Endometrium (tissue), 2 donors: ENCODE results near the gene ATOH8.

ENCODE experiments used
- FAIRE-seq: peaks from 2 replicates; lab custom pipeline; 2012; peaks lifted over from hg19 to GRCh38; lab: Jason Lieb, UNC
- donor health status: control.
- donor health status: control.

The ATOH8 gene

DNA sequence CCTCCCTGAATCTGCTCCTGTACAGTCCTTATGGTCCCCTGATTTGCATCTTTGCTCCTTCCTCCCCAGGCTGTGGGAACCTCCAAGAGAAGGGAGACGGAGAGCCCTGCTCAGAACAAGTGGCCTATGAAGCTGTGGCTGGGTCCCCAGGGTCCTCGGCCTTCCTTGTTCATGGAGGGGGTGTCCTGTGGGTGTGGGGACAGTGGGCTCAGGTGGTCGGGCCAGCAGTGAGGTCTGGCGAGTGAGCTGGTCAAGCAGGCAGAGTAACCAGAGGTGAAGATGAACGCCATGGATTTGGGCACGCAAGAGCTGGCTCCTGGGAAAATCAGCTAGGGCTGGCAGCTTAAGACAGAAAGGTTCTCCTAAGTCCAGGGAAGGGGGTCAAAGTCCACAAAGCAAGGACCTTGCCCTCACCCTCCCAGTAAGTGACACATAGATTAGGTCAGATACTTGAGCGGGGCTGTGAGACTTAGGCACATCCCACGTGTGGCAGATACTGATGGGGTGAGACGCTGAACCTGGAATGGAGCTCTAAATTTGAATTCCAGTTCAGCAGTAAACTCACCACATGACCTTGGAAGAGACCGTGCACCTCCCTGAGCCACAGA is 34.8 kb upstream of the ATOH8 start:
- no peak for FAIRE-seq

DNA sequence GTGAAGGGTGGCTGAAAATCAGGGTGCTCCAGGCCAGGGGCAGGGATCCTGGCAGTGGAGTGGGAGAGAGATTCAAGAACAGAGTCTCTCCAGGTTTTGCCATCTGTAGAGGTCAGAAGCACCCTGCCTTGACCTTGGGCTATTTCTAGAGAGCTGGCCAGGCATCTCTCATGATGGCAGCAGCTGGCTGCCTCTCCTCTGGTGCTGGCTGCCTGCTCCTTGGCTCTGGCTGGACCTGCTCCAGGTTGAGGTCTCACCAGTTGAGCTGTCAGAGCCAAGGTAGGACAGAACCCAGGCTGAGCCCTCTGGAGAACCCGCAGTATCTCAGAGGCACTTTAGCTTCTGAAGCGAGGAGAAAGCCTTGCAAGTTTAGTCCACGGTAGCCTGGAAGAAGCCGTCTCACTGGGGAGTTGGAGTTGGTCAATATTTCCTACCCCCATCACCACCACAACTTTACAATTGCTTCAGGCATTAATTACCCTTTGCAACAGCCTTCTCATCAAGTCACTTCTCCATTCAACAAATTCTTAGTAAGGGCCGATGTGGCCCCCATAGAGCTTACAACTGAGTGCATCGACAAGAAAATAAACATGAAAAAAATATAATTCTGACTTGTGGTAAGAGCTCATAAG is 34.1 kb upstream of the ATOH8 start:
- FAIRE-seq = no peak

DNA sequence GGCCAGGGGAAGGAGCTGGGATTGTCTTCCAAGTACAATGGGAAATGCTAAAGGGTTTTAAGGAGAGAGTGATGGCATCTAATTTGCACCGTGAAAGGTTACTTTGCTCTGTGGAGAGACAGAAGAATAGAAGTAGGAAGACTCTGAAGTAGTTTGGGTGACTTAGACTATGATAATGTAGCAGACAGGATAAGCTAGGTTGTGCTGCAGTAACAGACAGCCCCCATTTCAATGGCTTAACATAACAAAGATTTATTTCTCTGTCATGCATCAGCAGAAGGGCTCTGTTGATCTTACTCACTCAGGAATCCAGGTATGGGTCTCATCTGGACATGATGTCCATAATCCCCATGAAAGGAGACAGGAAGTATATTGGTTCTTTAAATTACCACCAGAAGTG is 33.3 kb upstream of the ATOH8 start:
- FAIRE-seq = no peak

DNA sequence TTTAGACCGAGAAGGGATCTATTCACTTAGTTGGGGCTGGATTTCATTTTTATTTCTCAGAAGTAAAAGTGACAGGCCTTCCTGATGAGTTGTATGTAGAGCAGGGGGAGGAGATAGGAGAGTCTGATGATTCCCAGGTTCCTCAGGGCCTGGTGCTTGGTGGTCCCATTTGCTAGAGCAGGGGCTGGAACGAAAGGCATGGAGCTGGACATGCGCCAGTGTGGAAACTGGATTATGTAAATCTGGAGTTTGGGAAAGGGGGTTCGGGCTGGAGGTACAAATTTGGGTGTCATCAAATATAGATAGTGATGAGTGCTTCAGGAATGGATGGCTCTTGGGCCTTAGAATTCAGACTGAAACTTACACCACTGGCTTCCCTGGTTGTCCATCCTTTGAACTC is 32.1 kb upstream of the ATOH8 start:
- no peak for FAIRE-seq

DNA sequence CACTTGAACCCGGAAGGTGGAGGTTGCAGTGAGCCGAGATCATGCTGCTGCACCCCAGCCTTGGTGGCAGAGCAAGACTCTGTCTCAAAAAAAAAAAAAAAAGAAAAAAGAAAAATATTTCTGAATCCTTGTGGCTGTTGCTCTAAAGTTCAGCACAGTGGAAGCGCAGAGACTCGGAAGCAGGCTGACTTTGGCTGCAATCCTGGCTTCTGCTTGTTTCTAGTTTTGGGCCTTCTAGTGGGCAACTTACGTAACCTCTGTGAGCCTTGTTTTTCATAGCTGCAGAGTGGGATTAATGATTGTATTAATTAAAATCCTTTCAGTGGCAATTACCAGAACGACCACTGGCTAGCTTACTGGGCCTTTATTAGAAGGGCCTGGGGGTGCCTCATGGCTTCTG is 31.3 kb upstream of the ATOH8 start:
- FAIRE-seq = no peak

DNA sequence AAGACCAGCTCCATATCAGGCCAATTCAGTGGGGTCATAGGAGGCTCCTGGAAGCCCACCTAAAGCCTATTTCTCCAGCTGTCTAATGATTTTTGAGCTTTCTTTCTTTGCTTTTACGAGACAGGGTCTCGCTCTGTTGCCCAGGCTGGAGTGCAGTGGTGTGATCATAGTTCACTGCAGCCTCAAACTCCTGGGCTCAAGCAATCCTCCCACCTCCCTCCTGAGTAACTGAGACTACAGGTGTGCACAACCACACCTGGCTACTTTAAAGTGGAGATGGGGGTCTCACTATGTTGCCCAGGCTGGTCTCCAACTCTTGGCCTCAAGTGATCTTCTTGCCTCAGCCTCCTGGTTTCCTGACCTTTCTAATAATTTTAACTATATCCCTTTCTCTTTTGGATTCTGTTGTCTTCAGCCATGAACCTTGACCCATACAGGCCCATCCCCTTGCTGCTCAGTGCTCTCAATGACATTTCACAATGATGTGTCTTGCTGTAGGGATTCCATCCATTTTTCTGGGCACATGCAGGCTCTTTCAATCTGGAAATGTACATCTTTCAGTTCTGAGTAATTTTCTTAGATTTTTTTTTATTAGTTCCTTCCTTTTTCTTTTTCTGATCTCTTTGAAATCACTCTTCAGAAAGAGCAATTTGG is 30.0 kb upstream of the ATOH8 start:
- FAIRE-seq = no peak

DNA sequence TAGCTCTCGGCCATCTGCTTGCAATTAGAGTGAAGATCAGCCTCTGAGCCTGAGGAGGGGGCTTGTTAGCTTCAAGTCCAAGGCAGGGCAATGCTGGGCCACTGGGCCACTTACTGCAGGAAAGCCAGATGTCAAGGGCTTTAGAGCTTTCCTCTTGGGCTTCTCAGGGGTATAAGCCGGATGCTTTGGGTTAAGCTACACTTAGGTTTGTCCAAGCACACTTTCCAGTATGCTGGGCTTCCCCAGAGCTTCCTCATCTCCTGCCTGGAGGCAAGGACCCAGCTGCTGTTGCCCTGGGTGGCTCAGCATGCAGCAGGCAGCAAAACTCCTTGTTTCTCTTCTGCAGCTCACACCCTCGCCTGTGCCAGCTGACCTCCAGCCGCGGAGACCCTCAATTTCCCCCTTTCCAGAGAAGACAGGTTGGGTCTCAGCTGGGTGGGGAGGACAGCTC is 29.0 kb upstream of the ATOH8 start:
- no peak for FAIRE-seq

DNA sequence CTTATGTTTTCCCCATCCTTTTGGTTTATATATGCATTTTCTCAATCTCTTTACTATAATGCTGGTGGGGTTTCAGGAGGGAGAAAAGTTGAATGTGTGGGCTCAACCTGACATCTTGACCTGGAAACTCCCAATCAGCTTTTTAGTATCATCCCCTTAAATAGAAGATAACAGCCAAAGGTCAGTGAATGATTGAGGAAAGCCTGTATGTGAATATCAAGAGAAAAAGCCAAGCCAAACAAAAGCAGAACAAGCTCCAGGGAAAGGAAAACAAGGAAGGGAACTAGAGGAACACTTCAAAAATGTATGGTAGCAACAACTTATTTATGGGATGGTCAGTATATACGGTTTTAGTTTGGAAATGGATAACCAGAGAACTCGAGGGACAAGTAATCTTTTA is 28.3 kb upstream of the ATOH8 start:
- no peak for FAIRE-seq

DNA sequence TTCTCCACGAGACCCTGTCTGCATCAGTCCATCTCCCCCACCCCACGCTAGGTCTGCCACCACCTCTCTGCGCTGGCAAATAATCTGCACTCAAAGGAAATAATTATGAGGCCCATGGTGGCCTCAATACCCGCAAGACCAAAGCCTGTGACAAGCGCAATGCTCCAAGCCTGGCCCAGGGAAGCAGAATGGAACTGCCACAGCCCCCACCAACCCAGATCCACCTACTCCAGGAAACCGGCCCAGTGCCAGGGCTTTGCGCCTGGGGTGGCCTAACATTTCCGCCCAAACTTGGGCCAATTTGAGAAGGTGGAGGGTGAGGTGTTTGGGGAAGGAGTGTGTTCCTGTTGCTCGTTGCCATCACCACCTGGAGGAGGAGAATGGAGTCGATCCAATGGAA is 26.0 kb upstream of the ATOH8 start:
- no peak for FAIRE-seq

DNA sequence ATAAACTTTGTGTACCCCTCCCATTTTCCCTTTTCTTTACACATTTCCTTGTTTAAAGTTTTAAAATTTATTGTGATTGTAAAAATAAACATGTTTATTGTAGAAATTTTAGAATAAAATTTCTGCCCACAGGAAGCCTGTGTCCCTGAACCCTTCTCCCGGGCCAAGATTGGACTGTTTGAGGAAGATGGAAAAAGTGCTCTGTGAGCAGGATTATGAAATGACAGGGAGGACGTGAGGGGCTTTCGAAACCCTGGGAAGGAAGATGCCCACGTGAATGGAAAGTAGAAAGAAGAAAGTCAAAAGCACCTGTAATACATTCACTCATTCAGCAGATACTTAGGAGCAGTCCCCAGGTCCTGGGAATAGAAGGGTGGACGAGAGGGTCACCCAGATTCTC is 25.4 kb upstream of the ATOH8 start:
- FAIRE-seq = no peak

DNA sequence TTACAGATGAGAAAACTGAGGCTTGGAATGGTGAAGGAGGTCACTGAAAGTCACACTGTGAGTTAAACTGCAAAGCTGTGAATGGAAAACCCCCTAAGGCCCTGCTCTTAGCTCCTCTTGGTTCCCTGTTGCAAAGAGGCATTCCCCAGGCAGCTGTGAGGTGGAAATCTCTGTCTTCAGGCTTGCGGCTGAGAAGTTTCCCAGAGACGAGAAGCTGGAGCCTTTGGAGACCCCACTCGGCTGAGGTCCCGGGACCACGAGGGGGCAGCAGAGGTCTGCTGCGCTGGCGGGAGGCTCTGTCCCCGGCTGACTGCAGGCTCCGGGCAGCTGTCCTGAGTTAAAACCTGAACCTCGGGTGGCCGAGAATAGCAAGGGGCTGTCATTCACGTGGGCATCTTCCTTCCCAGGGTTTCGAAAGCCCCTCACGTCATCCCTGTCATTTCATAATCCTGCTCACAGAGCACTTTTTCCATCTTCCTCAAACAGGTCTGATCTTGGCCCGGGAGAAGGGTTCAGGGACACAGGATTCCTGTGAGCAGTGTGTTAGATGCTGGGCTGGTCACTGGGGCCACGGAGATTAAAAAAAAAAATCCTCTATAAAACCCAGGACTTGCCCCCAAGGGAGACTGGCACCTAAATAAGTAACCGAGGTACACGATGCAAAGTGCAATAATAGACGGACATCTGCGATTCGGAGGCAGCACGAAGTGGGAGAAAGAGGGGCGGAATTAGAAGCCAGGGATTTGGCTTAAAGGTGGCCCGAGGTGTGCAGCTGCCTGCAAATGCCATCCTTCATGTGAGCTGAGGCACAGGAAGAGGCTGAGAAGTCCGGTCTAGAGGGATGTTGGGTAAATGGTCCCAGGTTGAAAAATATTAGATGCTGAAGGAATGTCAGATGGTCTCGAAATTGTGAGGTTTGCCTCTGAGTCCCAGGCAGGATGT is 24.6 kb upstream of the ATOH8 start:
- no peak for FAIRE-seq

DNA sequence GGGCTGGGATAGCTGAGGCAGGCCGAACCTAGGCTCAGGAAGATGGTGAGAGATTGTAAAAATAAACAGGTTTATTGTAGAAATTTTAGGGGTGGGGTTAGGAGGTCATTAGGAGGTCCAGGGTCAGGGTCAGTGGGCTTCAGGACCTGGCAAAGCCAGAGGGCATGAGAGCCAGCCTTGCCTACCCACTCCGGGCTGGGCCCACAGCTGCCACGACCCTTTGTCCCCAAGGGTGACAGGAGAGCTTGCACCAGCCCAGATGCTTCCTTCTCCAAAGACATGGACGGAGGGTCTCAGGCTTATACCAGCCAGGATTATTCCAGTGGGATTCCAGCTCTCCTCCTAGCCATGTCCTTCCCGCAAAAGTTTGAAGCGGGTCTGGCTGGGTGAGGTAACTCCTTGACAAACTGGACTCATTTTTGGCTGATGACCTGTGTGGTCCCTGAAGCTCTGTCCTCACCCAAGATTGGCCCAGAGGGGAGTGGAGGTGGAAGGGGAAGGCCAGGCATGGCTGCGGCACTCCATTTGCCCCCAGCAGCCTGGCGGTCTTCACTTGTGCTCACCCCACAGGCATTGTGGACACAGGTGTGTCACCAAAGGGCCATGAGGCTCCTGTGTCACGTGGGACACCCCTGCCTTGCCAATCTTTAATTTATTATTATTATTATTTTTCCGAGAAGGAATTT is 23.8 kb upstream of the ATOH8 start:
- no peak for FAIRE-seq

DNA sequence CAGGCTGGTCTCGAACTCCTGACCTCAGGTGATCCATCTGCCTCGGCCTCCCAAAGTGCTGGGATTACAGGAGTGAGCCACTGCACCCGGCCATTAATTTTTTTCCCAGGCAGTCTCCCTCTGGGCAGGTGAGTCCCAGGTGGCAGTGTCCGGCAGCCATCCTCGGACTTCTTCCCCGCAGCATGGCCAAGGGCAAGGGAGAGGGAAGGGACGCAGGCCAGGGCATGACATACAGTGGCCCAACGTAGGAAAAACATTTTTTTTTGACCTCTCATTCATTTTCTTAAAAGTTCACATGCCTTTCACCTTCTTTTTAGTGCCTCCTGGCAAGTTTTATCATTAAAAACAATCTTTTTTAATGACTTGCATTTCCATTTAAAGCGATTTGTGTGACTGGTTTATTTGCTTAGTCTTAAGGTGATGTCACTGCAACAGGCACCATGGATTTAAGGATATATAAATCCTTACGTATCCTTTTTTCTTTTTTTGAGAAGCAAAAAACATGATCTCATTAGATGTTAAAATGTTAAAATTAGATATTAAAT is 23.0 kb upstream of the ATOH8 start:
- no peak for FAIRE-seq

DNA sequence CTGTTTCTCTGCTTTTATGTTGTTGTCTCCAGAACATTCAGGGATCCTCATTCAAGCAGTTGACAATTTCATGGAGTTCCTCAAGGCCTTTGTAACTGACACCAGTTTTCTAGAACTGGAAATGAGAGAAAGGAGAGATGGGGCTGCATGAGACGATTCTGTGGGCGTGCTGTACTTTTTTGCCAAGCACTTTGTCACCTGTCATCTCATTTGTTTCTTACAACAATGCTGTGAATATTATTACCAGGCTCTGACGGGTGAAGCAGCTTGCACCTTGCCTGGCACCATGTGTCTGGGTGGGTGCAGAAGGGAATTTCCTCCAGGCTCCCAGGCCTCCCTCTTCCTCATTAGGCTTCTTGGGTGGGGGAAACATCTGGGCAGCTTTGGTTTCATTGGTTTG is 22.2 kb upstream of the ATOH8 start:
- FAIRE-seq = no peak

DNA sequence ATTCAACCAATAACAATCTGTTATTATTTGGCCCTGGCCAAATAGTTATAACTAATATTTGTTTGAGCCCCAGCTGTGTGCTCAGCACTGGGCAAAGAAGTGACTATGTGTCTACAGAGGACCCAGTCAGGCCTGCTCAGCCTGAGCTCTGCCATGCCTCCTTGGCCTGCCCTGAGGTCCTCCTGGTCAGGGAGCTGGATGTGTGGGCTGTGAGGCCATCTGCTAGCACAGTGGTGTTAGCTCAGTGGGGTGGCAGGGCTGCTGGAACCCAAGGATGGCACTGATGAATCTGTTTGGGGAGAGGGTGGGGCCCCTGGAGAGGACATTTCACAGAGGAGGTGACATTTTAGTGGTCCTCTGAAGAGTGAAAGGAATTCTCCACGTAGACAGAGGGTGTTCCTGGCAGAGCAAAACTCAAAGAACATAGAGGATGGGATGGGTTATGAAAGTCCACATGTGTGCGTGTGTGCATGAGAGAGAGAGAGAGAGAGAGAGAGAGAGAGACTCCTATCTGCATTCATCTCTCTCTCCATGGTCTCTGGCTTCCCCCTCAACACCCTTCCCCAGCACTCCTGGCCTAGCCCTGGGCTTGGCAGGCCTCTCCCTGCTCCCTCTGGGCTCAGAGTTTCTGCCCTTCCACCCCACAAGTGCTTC is 21.2 kb upstream of the ATOH8 start:
- FAIRE-seq = no peak

DNA sequence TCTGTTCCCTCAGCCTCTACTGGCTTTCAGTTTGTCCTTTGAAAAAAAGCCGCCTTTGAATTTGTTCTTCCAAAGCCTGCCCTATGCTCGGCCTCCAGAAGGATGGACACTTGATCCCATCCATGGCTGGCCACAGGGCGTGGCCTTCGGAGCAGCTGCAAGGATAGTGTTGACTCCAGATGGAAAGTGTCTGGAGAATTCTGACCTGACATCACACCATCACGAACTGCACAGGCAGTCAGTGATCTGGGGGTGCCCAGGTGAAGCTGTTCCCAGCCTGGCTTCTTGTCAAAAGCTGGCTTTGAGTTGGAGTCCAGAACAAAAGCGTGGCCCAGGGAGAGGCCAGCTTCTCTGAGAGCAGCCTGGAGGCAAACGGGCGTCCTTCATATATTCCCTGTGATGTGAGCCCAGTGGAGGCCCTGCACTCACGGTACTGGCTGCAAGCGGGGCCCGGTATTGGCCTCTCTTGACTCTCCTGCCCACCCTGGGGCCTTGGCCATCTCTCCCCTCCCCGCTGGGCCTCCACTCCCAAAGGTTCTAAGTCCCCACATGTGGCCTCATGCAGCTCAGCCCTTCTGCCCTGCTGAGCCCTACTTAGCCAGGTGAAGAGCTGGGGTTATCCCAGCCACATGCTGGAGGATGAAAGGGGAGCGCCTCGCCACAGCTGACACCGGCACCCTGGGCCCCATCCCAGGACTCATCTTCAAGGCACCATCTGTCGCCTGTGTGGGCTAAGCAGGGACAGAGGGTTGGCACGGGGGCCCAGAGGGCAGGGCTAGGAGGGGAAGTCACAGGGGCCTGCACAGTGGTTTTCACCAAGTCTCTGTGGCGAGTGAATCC is 20.4 kb upstream of the ATOH8 start:
- no peak for FAIRE-seq

DNA sequence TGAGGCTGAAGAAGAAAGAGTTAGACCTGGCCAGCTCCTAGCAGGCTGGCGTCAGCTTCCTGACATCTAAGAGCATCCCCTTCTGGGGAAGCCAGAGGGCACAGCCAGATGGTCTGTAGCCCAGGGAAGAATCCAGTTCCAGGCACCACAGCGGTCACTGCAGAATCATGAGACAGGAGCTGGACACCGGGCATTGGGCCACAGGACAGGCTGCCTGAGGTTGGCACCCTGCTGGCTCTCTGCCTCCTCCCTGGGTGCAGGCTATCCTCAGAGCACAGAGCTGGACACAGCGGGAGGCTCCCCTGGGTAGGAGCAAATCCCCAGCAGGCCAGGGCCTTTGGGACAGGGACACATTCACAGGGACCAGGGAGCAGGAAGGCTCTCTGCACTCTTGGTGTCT is 19.8 kb upstream of the ATOH8 start:
- FAIRE-seq = no peak

DNA sequence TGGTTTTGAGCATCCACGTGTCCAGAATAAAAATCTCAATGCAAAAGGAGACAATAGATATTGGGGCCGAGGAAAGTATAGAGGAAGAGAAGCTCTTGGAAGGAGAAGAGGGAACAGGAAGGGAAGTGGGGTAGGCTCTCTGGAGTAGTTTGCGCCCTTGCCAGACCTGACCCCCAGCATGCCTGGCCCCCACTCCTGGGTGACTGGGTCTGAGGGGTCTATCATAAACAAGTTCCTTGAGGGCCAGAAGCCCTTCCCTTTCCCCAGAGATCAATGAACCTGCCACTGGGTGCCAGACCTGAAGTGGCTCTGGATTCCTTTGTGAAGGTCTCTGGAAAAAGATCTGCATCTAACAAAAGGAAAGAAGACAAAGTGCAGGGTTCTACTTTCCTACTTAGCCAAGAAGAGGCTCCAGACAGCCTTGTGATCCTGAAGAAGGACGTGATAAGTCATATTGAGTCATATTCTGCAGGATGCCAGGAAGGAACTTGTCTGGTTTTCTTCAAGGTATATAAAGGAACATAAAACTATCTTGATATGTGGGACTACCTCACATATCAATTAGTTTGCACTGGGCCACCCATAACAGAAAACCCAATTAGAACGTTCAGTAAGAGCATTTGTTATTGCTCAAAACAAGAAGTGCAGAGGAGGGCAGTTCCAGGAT is 18.7 kb upstream of the ATOH8 start:
- no peak for FAIRE-seq

DNA sequence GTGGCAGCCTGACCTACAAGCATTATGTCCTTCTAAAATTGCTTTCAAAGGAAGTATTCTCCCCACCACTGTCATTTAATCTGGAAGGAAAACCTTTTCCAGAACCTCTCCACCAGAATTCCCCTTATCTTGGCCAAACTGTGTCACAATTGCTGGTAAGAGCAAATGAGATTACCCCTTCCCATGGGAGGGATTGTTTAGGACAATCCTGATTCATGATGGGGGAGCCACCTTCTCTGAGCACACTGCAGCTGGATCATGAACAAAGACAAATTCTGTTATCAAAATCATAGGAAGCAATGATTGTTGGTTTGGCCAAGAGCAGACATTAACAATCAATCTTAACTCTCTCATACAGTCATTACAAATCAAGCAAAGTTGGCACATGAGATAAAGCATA is 18.1 kb upstream of the ATOH8 start:
- no peak for FAIRE-seq
